HEK293 (cell line): ENCODE measurements around the gene UNG.

Experiments used
- ZNF660 ChIP-seq: fragments of 450-650 bp; IDR thresholded peaks from 2 replicates; pipeline ENCODE4 v1.5.1; 2018; ENCODE audit warnings: missing biosample characterization, mild to moderate bottlenecking, missing genetic modification characterization
- ZNF776 ChIP-seq: fragments of 450-650 bp; formaldehyde crosslinking; IDR thresholded peaks from 2 replicates; pipeline ENCODE4 v1.5.0; 2017; ENCODE audit warnings: missing biosample characterization, missing genetic modification characterization, borderline replicate concordance
- TF ChIP-seq, protein P1 (sequence below): fragments of 450-650 bp; formaldehyde crosslinking; IDR thresholded peaks from 2 replicates; pipeline ENCODE4 v1.5.1; 2016; ENCODE audit warnings: missing biosample characterization, missing genetic modification characterization
- TF ChIP-seq, protein P2 (sequence below): fragments of 450-650 bp; formaldehyde crosslinking; IDR thresholded peaks from 2 replicates; pipeline ENCODE4 v1.5.1; 2016; ENCODE audit warnings: missing biosample characterization, missing genetic modification characterization

DNA sequence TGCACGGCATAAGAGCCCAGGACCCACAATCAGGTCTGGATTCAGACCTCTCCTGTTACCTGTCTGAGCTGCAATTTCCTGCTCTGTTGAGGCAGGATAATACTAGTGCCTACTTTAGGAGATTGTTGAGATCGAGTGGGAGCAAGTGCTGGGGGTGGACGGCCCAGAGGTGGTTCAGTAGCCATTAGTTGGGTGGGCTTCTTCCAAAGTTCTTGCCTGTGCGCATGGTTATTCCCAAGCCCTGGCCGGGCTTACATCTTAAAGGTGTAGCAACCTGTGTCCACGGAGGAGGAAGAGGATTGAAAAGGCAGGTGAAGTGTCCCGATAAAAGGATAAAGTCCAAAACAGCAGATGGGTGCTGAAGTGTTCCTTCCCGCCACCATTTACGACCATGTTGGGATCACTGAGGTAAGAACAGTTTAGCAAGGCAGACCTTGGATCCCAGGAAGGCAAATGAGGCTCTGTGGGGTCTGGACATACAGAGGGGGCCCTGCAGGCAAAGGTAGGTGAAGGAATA lies 52.8 kb downstream of the UNG start:
- TF ChIP-seq, protein P1, sequence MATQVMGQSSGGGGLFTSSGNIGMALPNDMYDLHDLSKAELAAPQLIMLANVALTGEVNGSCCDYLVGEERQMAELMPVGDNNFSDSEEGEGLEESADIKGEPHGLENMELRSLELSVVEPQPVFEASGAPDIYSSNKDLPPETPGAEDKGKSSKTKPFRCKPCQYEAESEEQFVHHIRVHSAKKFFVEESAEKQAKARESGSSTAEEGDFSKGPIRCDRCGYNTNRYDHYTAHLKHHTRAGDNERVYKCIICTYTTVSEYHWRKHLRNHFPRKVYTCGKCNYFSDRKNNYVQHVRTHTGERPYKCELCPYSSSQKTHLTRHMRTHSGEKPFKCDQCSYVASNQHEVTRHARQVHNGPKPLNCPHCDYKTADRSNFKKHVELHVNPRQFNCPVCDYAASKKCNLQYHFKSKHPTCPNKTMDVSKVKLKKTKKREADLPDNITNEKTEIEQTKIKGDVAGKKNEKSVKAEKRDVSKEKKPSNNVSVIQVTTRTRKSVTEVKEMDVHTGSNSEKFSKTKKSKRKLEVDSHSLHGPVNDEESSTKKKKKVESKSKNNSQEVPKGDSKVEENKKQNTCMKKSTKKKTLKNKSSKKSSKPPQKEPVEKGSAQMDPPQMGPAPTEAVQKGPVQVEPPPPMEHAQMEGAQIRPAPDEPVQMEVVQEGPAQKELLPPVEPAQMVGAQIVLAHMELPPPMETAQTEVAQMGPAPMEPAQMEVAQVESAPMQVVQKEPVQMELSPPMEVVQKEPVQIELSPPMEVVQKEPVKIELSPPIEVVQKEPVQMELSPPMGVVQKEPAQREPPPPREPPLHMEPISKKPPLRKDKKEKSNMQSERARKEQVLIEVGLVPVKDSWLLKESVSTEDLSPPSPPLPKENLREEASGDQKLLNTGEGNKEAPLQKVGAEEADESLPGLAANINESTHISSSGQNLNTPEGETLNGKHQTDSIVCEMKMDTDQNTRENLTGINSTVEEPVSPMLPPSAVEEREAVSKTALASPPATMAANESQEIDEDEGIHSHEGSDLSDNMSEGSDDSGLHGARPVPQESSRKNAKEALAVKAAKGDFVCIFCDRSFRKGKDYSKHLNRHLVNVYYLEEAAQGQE (tag by site-specific recombination): no peak
- TF ChIP-seq, protein P2, sequence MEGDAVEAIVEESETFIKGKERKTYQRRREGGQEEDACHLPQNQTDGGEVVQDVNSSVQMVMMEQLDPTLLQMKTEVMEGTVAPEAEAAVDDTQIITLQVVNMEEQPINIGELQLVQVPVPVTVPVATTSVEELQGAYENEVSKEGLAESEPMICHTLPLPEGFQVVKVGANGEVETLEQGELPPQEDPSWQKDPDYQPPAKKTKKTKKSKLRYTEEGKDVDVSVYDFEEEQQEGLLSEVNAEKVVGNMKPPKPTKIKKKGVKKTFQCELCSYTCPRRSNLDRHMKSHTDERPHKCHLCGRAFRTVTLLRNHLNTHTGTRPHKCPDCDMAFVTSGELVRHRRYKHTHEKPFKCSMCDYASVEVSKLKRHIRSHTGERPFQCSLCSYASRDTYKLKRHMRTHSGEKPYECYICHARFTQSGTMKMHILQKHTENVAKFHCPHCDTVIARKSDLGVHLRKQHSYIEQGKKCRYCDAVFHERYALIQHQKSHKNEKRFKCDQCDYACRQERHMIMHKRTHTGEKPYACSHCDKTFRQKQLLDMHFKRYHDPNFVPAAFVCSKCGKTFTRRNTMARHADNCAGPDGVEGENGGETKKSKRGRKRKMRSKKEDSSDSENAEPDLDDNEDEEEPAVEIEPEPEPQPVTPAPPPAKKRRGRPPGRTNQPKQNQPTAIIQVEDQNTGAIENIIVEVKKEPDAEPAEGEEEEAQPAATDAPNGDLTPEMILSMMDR (tag by site-specific recombination): no peak
- TF ChIP-seq ZNF660 (no peak), ZNF776 (tag by site-specific recombination) (no peak)
